ENCODE results near the gene SARS1.
A peak's percentile ranks its signal among the peaks of the same experiment; 100 is the strongest.

The SARS1 gene

DNA sequence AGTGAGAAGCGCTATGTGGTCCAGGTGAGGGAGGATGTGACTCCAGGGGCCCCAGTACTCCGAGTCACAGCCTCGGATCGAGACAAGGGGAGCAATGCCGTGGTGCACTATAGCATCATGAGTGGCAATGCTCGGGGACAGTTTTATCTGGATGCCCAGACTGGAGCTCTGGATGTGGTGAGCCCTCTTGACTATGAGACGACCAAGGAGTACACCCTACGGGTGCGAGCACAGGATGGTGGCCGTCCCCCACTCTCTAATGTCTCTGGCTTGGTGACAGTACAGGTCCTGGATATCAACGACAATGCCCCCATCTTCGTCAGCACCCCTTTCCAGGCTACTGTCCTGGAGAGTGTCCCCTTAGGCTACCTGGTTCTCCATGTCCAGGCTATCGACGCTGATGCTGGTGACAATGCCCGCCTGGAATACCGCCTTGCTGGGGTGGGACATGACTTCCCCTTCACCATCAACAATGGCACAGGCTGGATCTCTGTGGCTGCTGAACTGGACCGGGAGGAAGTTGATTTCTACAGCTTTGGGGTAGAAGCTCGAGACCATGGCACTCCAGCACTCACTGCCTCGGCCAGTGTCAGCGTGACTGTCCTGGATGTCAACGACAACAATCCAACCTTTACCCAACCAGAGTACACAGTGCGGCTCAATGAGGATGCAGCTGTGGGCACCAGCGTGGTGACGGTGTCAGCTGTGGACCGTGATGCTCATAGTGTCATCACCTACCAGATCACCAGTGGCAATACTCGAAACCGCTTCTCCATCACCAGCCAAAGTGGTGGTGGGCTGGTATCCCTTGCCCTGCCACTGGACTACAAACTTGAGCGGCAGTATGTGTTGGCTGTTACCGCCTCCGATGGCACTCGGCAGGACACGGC is 37.8 kb downstream of the SARS1 start:
- DNase-seq, result no peak

DNA sequence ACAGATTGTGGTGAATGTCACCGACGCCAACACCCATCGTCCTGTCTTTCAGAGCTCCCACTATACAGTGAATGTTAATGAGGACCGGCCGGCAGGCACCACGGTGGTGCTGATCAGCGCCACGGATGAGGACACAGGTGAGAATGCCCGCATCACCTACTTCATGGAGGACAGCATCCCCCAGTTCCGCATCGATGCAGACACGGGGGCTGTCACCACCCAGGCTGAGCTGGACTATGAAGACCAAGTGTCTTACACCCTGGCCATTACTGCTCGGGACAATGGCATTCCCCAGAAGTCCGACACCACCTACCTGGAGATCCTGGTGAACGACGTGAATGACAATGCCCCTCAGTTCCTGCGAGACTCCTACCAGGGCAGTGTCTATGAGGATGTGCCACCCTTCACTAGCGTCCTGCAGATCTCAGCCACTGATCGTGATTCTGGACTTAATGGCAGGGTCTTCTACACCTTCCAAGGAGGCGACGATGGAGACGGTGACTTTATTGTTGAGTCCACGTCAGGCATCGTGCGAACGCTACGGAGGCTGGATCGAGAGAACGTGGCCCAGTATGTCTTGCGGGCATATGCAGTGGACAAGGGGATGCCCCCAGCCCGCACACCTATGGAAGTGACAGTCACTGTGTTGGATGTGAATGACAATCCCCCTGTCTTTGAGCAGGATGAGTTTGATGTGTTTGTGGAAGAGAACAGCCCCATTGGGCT is 38.6 kb downstream of the SARS1 start:
- DNase-seq, result no peak

GRCh38 chr1:109252893-109253802 is 39.4 kb downstream of the SARS1 start:
- DNase-seq, result peak; percentile 42

- DNase-seq, result no peak
Measured at GRCh38 chr1:109253803-109254620, 40.3 kb downstream of the SARS1 start.

GRCh38 chr1:109254621-109255096 is 40.9 kb downstream of the SARS1 start:
- DNase-seq, result no peak

- DNase-seq, result no peak
Measured at GRCh38 chr1:109255097-109255651, 41.5 kb downstream of the SARS1 start.

DNA sequence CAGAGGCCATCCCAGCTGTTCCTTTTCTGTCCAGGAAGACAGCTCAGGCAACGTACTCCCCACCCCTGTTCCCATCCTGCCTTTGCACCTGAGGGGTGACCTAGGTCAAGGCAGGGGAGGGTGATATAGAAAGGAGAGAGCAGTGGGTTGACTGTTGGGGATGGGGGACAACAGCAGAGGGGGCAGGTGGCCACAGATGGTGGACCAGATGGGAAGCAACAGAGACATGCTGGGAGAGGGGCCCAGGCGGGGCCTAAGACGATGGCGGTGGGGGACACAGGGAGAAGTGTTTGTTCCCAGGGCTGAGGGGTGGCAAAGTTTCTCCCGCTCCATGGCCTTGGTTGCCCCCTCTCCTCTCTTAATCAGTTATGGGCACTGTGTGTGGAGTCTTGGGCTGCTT is 42.0 kb downstream of the SARS1 start:
- no peak for DNase-seq

- DNase-seq, result no peak
Measured at GRCh38 chr1:109256085-109256484, 42.4 kb downstream of the SARS1 start.

GRCh38 chr1:109256971-109257681 is 43.4 kb downstream of the SARS1 start:
- DNase-seq, result no peak

DNA sequence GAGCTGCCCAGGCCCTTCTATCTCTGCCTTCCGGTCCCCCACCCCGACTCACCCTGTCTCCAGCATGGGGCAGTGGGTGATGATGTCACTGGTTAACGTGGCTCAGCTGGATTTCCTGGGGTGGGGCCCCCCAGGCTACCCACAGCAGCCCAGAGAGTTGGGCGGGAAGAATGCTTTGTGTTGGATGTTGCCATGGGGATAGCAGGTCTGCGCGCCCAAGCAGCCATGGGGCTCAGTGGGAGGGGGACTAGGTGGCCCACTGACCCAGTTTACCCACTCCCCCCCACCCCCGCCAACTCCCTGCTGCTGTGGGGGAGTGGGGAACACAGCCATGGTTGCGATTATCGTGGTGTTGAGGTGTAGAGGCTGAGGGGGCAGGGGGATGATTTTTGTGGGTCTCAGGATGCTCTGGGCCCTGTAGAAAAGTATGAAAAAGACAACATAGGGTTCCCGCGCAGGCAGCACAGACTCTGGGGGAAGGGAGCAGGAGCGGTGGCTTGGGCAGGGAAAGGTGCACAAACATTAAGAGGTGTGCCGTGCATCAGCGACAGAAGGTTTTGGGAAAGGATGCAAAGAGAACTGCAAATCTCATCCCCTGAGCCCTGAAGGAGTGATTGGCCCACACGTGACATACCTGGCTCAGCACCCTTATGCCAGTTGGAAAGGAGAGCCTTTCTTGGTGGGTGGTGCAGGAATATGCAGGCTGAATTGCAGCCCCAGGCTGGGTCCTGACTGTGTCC is 44.1 kb downstream of the SARS1 start:
- no peak for DNase-seq

- DNase-seq, result no peak
Measured at GRCh38 chr1:109258481-109259466, 45.1 kb downstream of the SARS1 start.

- DNase-seq, result no peak
Measured at GRCh38 chr1:109259674-109260557, 46.2 kb downstream of the SARS1 start.

GRCh38 chr1:109261006-109261405 is 47.3 kb downstream of the SARS1 start:
- DNase-seq, result no peak

DNA sequence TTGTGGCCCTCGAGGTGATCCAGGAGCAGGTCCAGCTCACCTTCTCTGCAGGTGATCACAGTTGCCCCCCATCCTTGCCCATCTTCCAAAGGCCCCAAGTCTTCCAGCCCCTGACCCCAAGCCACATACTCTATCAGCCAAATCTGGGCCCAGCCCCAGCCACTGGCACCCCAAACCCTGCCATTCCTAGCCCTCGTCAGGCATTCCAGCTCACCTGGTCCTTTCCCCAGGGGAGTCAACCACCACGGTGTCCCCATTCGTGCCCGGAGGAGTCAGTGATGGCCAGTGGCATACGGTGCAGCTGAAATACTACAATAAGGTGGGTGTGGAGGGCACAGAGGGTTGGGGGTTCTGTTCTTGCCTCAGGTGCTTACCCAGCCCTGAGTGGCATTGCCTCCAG is 47.9 kb downstream of the SARS1 start:
- no peak for DNase-seq

DNA sequence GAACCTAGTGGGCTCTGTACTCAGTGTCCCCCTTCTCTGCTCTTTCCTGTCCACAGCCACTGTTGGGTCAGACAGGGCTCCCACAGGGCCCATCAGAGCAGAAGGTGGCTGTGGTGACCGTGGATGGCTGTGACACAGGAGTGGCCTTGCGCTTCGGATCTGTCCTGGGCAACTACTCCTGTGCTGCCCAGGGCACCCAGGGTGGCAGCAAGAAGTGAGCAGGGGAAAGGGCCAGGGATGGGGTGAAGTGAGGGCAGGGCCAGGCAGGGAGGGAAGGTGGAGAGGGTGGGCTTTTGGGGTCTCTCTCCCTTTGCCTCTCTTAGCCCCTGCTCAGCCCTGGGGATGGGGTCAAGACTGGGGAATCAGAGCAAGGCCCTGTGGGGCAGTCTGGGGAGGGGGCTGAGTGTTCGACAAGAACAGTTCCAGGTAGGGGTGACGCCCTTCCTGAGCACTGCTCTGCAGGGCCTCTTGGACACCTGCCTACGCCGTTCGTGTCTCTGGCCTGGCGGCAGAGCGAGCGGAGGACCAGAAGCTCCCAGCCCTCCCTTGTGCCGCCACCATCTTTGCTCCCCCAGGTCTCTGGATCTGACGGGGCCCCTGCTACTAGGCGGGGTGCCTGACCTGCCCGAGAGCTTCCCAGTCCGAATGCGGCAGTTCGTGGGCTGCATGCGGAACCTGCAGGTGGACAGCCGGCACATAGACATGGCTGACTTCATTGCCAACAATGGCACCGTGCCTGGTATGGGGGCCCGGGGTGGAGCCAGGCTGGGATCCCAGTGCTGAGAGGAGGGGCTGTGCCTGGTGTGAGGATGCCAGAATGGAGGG is 48.7 kb downstream of the SARS1 start:
- no peak for DNase-seq

DNA sequence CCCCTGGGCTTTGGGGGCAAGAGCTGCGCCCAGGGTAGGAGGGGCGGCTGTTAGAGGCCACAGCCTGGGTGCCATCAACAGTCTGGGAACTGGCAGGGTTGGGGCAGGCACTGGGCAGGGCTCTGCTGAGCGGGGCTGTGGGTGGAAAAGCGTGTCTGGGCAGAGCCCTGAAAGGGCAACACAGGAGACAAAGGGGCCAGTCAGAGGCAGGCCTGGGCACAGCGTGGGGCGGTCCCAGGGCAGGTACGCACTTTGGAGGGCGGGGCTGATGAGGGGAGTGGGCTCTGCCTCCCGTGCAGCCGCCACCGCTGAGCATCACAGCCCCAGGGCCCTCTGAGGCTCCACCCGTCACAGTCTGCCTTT is 49.5 kb downstream of the SARS1 start:
- no peak for DNase-seq

Measured in NCI-H510A (cell line).